ENCODE measurements around the gene ROCK2.

DNA sequence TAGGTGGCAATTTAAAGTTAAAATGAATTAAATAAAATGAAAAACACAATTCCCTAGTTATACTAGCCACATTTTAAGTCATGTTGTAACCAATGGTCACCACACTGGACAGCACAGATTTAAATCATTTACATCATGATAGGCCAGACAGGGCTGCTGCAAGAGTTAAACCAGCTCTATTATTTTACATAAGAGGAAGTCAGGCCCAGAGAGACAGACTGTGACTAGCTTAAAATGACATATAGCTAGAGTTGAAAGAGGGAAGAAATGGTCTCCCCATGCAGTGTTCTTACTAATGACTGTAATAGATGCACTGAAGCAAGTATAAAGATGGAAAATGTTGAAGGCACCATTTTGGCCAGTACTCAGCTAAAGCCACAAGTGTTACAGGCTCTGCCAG, 119.5 kb downstream of the ROCK2 start:
- TF ChIP-seq, protein P1, sequence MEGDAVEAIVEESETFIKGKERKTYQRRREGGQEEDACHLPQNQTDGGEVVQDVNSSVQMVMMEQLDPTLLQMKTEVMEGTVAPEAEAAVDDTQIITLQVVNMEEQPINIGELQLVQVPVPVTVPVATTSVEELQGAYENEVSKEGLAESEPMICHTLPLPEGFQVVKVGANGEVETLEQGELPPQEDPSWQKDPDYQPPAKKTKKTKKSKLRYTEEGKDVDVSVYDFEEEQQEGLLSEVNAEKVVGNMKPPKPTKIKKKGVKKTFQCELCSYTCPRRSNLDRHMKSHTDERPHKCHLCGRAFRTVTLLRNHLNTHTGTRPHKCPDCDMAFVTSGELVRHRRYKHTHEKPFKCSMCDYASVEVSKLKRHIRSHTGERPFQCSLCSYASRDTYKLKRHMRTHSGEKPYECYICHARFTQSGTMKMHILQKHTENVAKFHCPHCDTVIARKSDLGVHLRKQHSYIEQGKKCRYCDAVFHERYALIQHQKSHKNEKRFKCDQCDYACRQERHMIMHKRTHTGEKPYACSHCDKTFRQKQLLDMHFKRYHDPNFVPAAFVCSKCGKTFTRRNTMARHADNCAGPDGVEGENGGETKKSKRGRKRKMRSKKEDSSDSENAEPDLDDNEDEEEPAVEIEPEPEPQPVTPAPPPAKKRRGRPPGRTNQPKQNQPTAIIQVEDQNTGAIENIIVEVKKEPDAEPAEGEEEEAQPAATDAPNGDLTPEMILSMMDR (IDR thresholded peaks at IDR 0.05): no peak
- no peak for TF ChIP-seq EZH2 (IDR thresholded peaks at IDR 0.05; ENCODE audit: borderline replicate concordance, insufficient read depth, low read depth, low read length, poor library complexity, severe bottlenecking)
